ENCODE measurements around the gene ZNF800.

- no peak for TF ChIP-seq POLR2AphosphoS5 (IDR thresholded peaks at IDR 0.05; ENCODE audit: low read depth, low read length)
- TF ChIP-seq GTF2F1 (IDR thresholded peaks at IDR 0.05; ENCODE audit: borderline replicate concordance, low read depth, low read length), result no peak
- no peak for TF ChIP-seq SP1 (IDR thresholded peaks at IDR 0.05; ENCODE audit: low read depth, low read length)
- TF ChIP-seq SIN3A (conservative IDR thresholded peaks at IDR 0.05 in 1 of 2, IDR thresholded peaks at IDR 0.05 in 1 of 2; ENCODE audit: low read depth in 1 of 2, low read length in 2 of 2), result no peak
- no peak for TF ChIP-seq RBBP5 (IDR thresholded peaks at IDR 0.05; ENCODE audit: borderline replicate concordance, low read depth, low read length)
- TF ChIP-seq CTCF (IDR thresholded peaks at IDR 0.05; ENCODE audit: control extremely low read depth in 1 of 3, insufficient read depth in 1 of 3, low read depth in 1 of 3, low read length in 3 of 3), result no peak
- no peak for TF ChIP-seq EZH2 (IDR thresholded peaks at IDR 0.05; ENCODE audit: low read depth, low read length, severe bottlenecking)
These were observed 30.8 kb downstream of the ZNF800 start for GRCh38 chr7:127361736-127362135.
